Measurements from ENCODE around the gene BANP.

Gene BANP

GRCh38 chr16:88055356-88055755 lies 104.1 kb downstream of the BANP start:
- TF ChIP-seq, protein P1, sequence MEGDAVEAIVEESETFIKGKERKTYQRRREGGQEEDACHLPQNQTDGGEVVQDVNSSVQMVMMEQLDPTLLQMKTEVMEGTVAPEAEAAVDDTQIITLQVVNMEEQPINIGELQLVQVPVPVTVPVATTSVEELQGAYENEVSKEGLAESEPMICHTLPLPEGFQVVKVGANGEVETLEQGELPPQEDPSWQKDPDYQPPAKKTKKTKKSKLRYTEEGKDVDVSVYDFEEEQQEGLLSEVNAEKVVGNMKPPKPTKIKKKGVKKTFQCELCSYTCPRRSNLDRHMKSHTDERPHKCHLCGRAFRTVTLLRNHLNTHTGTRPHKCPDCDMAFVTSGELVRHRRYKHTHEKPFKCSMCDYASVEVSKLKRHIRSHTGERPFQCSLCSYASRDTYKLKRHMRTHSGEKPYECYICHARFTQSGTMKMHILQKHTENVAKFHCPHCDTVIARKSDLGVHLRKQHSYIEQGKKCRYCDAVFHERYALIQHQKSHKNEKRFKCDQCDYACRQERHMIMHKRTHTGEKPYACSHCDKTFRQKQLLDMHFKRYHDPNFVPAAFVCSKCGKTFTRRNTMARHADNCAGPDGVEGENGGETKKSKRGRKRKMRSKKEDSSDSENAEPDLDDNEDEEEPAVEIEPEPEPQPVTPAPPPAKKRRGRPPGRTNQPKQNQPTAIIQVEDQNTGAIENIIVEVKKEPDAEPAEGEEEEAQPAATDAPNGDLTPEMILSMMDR (IDR thresholded peaks at IDR 0.05; ENCODE audit: extremely low read depth, missing control alignments), result no peak

DNA sequence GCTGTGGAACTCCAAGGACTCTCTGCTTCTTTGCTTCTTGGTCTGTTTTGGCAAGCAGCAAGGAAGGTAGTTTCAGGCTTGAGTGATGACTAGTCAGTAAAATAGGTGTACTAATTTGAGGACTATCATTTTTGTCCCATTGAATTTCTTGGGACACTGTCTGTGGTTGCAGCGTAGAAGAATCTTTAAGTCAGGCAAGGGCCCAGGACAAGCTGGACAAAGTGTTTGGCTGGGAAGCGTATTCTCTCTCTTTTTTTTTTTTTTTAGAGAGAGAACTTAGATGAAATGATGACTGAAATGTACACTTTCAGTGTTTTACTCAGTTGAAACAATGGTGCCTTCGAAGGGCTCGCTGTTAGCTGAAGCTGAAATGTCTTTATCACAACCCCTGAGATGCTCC lies 105.0 kb downstream of the BANP start:
- DNase-seq (ENCODE audit: low spot score), result no peak
- TF ChIP-seq, protein P1 (IDR thresholded peaks at IDR 0.05; ENCODE audit: extremely low read depth, missing control alignments), result no peak

More at GRCh38 chr16:88055356-88055755, 104.1 kb downstream of the BANP start:
- DNase-seq (ENCODE audit: low spot score), result no peak

DNA sequence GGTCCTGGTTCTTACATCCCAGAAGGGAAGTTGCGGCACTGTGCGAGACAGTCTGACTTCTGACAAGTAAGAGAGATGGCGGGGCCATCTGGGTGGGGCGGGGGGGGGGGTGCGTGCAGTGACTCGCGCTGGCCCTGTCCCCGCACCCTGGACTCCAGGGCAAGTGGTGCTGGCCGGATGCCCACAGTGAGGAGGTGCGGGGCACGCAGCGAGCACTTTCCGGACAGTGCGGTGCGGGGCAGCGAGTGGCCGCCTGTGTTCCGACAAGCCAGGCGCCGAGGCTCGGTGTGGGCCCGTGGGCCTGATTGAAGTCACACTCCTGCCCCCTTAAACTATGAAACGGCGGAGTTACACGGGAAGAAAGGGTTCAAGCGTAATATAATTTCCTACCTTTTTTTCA lies 106.4 kb downstream of the BANP start:
- TF ChIP-seq, protein P1 (IDR thresholded peaks at IDR 0.05; ENCODE audit: extremely low read depth, missing control alignments), result no peak
- no peak for DNase-seq (ENCODE audit: low spot score)

GRCh38 chr16:88058136-88058535 lies 106.9 kb downstream of the BANP start:
- TF ChIP-seq, protein P1 (IDR thresholded peaks at IDR 0.05; ENCODE audit: extremely low read depth, missing control alignments), result no peak
- no peak for DNase-seq (ENCODE audit: low spot score)

- DNase-seq (ENCODE audit: low spot score), result no peak
- TF ChIP-seq, protein P1 (IDR thresholded peaks at IDR 0.05; ENCODE audit: extremely low read depth, missing control alignments), result no peak
These were observed 107.6 kb downstream of the BANP start for GRCh38 chr16:88058817-88059216.

DNA sequence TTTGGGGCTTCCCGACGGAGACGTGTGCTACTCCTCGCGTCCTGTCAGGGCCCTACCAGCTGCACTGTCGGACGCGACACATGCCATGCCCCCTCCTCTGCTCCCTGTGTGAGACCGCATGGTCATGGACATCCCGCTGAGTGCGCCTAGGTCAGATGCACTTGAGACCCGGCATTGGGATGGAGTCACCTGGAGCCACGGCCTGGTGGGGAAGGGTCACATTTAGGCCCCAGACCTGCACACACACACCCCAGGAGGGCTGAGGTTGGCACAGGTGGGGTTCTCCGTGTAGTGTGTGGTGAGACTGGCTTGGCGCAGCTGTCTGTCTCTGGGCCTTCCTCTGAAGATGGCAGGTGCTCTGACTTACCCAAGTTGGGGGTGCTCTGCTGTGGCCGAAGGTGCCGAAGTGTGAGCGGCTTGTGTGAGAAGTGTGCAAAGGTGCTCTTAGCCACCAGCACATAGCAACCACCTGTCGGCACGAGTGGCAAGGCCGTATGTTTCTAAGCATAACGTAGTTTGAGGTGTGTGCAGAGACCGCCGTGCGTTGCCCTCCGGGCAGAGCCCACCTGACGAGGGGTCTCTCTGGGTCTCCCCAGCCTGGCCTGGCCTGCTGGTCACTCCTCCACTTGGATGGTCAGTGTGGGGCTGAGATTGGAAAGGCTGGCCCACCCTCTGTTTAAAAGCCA lies 108.6 kb downstream of the BANP start:
- DNase-seq (ENCODE audit: low spot score), result no peak
- TF ChIP-seq, protein P1 (IDR thresholded peaks at IDR 0.05; ENCODE audit: extremely low read depth, missing control alignments), result no peak

GRCh38 chr16:88060524-88061219 lies 109.4 kb downstream of the BANP start:
- DNase-seq (ENCODE audit: low spot score), result no peak
- TF ChIP-seq, protein P1 (IDR thresholded peaks at IDR 0.05; ENCODE audit: extremely low read depth, missing control alignments), result no peak

All from GM20000 (cell line).